HFF-Myc (cell line): Measurements from ENCODE around the gene ATP2B2.

Source experiments
- DNase-seq: peaks from one replicate; pipeline ENCODE4 v3.0.0-alpha.2; 2011; ENCODE audit warnings: low read depth; ENCODE audit errors: extremely low read depth
- H3K4me3 ChIP-seq: replicated peaks from 2 replicates; pipeline ENCODE4 v1.5.1; 2011; ENCODE audit warnings: low read depth, mild to moderate bottlenecking, control low read depth, low read length
- TF ChIP-seq, protein P1 (sequence below): IDR thresholded peaks from 2 replicates; pipeline ENCODE4 v1.5.1; 2012; ENCODE audit warnings: mild to moderate bottlenecking, low read depth, low read length, control low read depth; ENCODE audit errors: missing control alignments

ATP2B2 gene

GRCh38 chr3:10339376-10339955, 165.9 kb downstream of the ATP2B2 start:
- DNase-seq = no peak
- TF ChIP-seq, protein P1, sequence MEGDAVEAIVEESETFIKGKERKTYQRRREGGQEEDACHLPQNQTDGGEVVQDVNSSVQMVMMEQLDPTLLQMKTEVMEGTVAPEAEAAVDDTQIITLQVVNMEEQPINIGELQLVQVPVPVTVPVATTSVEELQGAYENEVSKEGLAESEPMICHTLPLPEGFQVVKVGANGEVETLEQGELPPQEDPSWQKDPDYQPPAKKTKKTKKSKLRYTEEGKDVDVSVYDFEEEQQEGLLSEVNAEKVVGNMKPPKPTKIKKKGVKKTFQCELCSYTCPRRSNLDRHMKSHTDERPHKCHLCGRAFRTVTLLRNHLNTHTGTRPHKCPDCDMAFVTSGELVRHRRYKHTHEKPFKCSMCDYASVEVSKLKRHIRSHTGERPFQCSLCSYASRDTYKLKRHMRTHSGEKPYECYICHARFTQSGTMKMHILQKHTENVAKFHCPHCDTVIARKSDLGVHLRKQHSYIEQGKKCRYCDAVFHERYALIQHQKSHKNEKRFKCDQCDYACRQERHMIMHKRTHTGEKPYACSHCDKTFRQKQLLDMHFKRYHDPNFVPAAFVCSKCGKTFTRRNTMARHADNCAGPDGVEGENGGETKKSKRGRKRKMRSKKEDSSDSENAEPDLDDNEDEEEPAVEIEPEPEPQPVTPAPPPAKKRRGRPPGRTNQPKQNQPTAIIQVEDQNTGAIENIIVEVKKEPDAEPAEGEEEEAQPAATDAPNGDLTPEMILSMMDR = no peak
- H3K4me3 ChIP-seq = no peak overlapping the region

DNA sequence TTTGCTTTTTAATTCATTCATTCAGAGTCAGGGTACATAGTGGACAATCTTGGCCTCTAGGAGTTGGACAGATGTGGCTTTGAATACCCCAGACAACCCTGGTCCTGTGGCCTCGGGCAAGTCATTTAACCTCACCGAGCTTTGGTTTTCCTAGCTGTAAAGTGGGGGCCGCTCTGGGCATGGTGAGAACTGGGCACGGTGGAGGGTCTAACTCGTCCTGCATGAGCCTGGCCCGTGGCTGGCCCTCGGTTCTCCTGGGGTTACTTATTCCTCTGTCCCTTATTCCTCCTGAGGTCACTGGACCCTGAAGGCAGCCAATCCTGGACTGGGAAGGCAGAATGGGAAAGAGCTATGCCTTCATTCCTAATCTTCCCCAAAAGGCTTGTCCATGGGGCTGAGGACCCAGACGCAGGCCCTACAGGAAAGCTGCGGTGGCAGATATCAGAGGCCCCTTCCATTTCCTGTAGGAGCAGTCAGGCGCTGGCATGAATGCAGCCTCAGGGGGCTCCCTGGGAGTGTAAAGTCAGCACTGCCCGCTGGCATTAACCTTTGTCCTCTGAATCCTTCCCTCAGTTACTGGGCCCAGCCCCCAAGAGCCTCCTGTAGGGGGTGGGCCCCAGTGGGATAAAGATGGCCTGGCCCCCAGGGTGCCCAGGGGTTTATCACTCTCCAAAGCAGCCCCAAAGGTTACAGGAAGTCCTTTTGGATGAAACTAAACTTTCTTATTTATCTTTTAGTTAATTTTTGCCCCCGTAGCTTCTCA, 166.6 kb downstream of the ATP2B2 start:
- DNase-seq = no peak
- no peak overlapping the region for H3K4me3 ChIP-seq
- TF ChIP-seq, protein P1 = no peak

DNA sequence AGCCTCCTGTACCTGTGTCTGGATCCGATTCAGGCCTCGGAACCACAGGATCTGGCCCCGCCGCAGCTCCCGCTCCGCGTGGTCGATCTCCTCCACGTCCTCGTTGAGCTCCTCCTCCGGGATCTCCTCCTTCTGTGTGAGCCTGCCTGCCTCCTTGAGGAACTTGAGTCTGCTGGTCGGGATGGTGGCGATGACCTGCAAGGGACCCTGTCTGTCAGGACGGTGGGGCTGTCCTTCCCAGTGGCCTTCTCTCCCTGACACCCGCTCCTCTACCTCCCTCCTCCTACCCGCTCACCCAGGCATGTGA, 167.3 kb downstream of the ATP2B2 start:
- DNase-seq = no peak
- TF ChIP-seq, protein P1 = no peak
- no peak overlapping the region for H3K4me3 ChIP-seq

GRCh38 chr3:10337323-10338163, 167.8 kb downstream of the ATP2B2 start:
- TF ChIP-seq, protein P1 = no peak
- DNase-seq = no peak
- H3K4me3 ChIP-seq = no peak overlapping the region

DNA sequence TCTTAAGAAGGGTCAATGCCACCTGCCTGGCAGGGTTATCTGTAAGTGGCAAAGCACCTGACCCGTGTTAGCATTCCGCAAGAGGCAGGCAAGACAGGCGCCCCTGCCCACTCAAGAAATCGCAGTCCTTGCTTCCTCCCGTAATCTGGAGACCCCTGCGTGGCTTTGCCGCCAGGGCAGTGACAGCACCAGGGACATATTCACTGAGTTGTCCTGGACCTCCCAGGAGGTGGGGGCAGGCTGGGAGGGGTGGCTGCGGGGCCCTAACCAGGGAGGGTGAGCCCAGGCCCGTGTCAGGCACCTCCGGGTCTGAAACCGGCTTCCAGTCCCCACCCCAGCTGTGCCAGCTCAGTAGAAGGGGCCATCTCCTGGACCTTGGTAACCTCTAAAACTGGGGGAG, 168.6 kb downstream of the ATP2B2 start:
- H3K4me3 ChIP-seq = no peak overlapping the region
- no peak for DNase-seq
- TF ChIP-seq, protein P1 = no peak

- no peak overlapping the region for H3K4me3 ChIP-seq
Observed at GRCh38 chr3:10335871-10336622, 169.3 kb downstream of the ATP2B2 start.

More at GRCh38 chr3:10335871-10336622, 169.3 kb downstream of the ATP2B2 start:
- DNase-seq = no peak
- TF ChIP-seq, protein P1 = no peak
